Uterus (tissue), 2 donors: ENCODE data around the gene LFNG.

Experiments
- POLR2A ChIP-seq, 2 donors: fragments of 450-650 bp; IDR thresholded peaks; one replicate each; pipeline ENCODE4 v1.6.1; 2016; ENCODE audit warnings: antibody characterized with exemption in 2 of 2, mild to moderate bottlenecking in 1 of 2, moderate library complexity in 1 of 2
- TF ChIP-seq, protein P1 (sequence below), 4 experiments: fragments of 200-600 bp in 2 of 4; fragments of 450-650 bp in 2 of 4; sonication (generic) in 2 of 4; IDR thresholded peaks; one replicate each; pipeline ENCODE4 v1.5.1; 2016 to 2019; ENCODE audit warnings: antibody characterized with exemption in 4 of 4, mild to moderate bottlenecking in 2 of 4, moderate library complexity in 1 of 4

DNA sequence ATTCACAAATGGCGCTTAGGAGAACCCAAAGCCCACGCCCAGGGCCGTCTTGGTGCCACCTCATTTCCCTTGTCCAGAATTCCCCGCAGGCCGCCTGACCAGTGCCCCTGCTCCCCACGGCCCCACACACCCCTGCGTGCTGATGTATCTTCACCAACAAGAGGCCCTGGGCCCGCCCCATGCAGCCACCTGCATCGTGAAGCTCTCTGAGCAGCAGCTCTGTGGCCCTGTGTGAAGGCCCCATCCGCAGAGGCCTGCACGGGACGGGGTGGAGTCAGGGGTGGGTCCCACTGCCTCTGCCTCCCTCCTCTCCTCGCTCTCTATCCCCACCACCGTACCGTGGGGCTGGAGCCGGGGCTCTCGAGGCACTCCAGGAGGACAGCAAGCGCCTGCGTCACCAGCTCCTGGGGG is 21.1 kb downstream of the LFNG start:
- no peak for TF ChIP-seq POLR2A (IDR thresholded peaks at IDR 0.05)
- TF ChIP-seq, protein P1, sequence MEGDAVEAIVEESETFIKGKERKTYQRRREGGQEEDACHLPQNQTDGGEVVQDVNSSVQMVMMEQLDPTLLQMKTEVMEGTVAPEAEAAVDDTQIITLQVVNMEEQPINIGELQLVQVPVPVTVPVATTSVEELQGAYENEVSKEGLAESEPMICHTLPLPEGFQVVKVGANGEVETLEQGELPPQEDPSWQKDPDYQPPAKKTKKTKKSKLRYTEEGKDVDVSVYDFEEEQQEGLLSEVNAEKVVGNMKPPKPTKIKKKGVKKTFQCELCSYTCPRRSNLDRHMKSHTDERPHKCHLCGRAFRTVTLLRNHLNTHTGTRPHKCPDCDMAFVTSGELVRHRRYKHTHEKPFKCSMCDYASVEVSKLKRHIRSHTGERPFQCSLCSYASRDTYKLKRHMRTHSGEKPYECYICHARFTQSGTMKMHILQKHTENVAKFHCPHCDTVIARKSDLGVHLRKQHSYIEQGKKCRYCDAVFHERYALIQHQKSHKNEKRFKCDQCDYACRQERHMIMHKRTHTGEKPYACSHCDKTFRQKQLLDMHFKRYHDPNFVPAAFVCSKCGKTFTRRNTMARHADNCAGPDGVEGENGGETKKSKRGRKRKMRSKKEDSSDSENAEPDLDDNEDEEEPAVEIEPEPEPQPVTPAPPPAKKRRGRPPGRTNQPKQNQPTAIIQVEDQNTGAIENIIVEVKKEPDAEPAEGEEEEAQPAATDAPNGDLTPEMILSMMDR (IDR thresholded peaks at IDR 0.05), result no peak
